C4-2B (cell line): ENCODE results near the gene HRH3.

Experiments used
- ZFX ChIP-seq: fragments of 450-650 bp; IDR thresholded peaks from 2 replicates; pipeline ENCODE4 v1.6.1; 2017
- TF ChIP-seq, protein P1 (sequence below): fragments of 450-650 bp; conservative IDR thresholded peaks from 2 replicates; pipeline ENCODE4 v1.5.1; 2017; ENCODE audit warnings: mild to moderate bottlenecking

DNA sequence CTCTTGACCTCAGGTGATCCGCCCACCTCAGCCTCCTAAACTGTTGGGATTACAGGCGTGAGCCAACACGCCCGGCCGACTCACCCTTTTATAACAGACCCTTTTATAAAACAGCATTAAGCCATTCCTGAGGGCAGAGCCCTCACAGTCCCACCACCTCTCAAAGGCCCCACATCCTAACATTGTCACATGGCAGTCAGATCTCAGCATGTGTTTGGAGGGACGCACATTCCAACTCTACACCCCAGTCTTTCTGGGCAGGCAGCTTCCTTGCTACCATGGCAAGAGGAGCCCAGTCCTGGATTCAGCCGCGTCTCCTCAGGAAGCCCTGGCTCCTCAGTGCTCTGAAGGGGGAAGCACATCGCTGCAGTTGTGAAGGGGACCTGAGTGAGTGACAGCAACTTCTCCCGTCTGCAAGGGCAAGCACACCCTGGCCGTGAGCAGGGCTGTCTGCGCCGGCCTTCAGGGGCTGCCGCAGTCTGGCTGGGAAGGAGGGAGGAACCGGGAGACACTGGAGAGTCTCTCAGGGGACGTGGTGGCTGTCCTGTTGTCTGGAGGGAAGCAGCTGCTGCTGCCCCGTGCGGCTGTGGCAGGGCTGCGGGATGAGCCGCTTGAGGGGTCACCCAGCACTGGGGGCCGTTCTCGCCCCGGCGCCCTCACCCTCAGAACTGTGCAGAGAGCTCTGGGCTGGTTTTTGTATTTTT lies 34.1 kb upstream of the HRH3 start:
- TF ChIP-seq, protein P1, sequence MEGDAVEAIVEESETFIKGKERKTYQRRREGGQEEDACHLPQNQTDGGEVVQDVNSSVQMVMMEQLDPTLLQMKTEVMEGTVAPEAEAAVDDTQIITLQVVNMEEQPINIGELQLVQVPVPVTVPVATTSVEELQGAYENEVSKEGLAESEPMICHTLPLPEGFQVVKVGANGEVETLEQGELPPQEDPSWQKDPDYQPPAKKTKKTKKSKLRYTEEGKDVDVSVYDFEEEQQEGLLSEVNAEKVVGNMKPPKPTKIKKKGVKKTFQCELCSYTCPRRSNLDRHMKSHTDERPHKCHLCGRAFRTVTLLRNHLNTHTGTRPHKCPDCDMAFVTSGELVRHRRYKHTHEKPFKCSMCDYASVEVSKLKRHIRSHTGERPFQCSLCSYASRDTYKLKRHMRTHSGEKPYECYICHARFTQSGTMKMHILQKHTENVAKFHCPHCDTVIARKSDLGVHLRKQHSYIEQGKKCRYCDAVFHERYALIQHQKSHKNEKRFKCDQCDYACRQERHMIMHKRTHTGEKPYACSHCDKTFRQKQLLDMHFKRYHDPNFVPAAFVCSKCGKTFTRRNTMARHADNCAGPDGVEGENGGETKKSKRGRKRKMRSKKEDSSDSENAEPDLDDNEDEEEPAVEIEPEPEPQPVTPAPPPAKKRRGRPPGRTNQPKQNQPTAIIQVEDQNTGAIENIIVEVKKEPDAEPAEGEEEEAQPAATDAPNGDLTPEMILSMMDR = no peak
- TF ChIP-seq ZFX = no peak
